ENCODE data around the gene MGST2.
A peak's percentile ranks its signal among the peaks of the same experiment; 100 is the strongest.
"Not testable (repeated sequence)": the region's sequence is repeated elsewhere in the genome, so short reads cannot be mapped to it uniquely, and the experiment has no call there.

The MGST2 gene

GRCh38 chr4:139689093-139689722 lies 23.6 kb downstream of the MGST2 start:
- DNase-seq = no peak
- intact Hi-C loops (cut with DNase I) = no loop called here

GRCh38 chr4:139690419-139690818 lies 24.8 kb downstream of the MGST2 start:
- intact Hi-C loops (cut with DNase I) = no loop called here
- no peak for DNase-seq

- peak in 1 of 42 donors; percentile 1 for DNase-seq
- intact Hi-C loops (cut with DNase I) = no loop called here
Observed at GRCh38 chr4:139692309-139693012, 26.8 kb downstream of the MGST2 start.

- no peak for DNase-seq
- intact Hi-C loops (cut with DNase I) = no loop called here
Observed at GRCh38 chr4:139694522-139695107, 29.0 kb downstream of the MGST2 start.

- no peak for DNase-seq
- intact Hi-C loops (cut with DNase I) = no loop called here
Observed at GRCh38 chr4:139696491-139696890, 30.9 kb downstream of the MGST2 start.

- DNase-seq; intact Hi-C loops (cut with DNase I): not testable (repeated sequence)
Observed at GRCh38 chr4:139698167-139698925, 32.7 kb downstream of the MGST2 start.

- DNase-seq = no peak
- intact Hi-C loops (cut with DNase I) = no loop called here
Observed at GRCh38 chr4:139700568-139700967, 34.9 kb downstream of the MGST2 start.

- DNase-seq = no peak
- intact Hi-C loops (cut with DNase I) = no loop called here
Observed at GRCh38 chr4:139704915-139705485, 39.4 kb downstream of the MGST2 start.

GRCh38 chr4:139709660-139710059 lies 44.0 kb downstream of the MGST2 start:
- no peak for DNase-seq
- intact Hi-C loops (cut with DNase I) = no loop called here

- no peak for DNase-seq
- intact Hi-C loops (cut with DNase I) = no loop called here
Observed at GRCh38 chr4:139710073-139710472, 44.5 kb downstream of the MGST2 start.

- intact Hi-C loops (cut with DNase I) = no loop called here
Observed at GRCh38 chr4:139711461-139711860, 45.8 kb downstream of the MGST2 start.

GRCh38 chr4:139712882-139713281 lies 47.3 kb downstream of the MGST2 start:
- DNase-seq = no peak
- intact Hi-C loops (cut with DNase I) = no loop called here

More at GRCh38 chr4:139711461-139711860, 45.8 kb downstream of the MGST2 start:
- no peak for DNase-seq

- no peak for DNase-seq
- intact Hi-C loops (cut with DNase I) = no loop called here
Observed at GRCh38 chr4:139715746-139716391, 50.2 kb downstream of the MGST2 start.

- no peak for DNase-seq
- intact Hi-C loops (cut with DNase I) = no loop called here
Observed at GRCh38 chr4:139718358-139718757, 52.7 kb downstream of the MGST2 start.

- intact Hi-C loops (cut with DNase I) = no loop called here
- DNase-seq = no peak
Observed at GRCh38 chr4:139718833-139719232, 53.2 kb downstream of the MGST2 start.

- intact Hi-C loops (cut with DNase I) = no loop called here
- DNase-seq = no peak
Observed at GRCh38 chr4:139719381-139720101, 53.9 kb downstream of the MGST2 start.

GRCh38 chr4:139720806-139721205 lies 55.2 kb downstream of the MGST2 start:
- intact Hi-C loops (cut with DNase I) = no loop called here
- DNase-seq = no peak

- intact Hi-C loops (cut with DNase I) = no loop called here
- DNase-seq = no peak
Observed at GRCh38 chr4:139721789-139722188, 56.2 kb downstream of the MGST2 start.

Data from head of caudate nucleus (tissue), 42 donors.